Astrocyte (in vitro differentiated cells and primary cell): Measurements from ENCODE around the gene AQP1. TPM values are rescaled to one million over a fixed set of nuclear protein-coding genes. Genes with fewer than 3 reads are reported as not detected.

Source experiments
- DNase-seq: peaks from one replicate; pipeline ENCODE4 v3.0.0-alpha.2; 2010; ENCODE audit warnings: low read depth
- FAIRE-seq: peaks from 2 replicates; lab custom pipeline; 2011; peaks lifted over from hg19 to GRCh38; lab: Jason Lieb, UNC
- H2AFZ ChIP-seq: 2 replicates; pipeline ENCODE4 v1.6.0; 2012; ENCODE audit warnings: low read depth, low read length, inconsistent platforms
- H3K27ac ChIP-seq: 2 replicates; pipeline ENCODE4 v1.5.1; 2011; ENCODE audit warnings: low read depth, low read length, inconsistent platforms
- H3K27me3 ChIP-seq: 2 replicates; pipeline ENCODE4 v1.6.0; 2011; ENCODE audit warnings: low read length, inconsistent platforms; ENCODE audit not compliant: insufficient read depth
- H3K36me3 ChIP-seq: 2 replicates; pipeline ENCODE4 v1.5.1; 2011; ENCODE audit warnings: low read length, inconsistent platforms; ENCODE audit not compliant: insufficient read depth
- H3K4me1 ChIP-seq: 2 replicates; pipeline ENCODE4 v1.5.1; 2011; ENCODE audit warnings: low read length, inconsistent platforms; ENCODE audit not compliant: insufficient read depth
- H3K4me2 ChIP-seq: 2 replicates; pipeline ENCODE4 v1.6.0; 2012; ENCODE audit warnings: low read length, inconsistent platforms
- H3K4me3 ChIP-seq: 2 replicates; pipeline ENCODE4 v1.5.1; 2011; ENCODE audit warnings: low read depth, mild to moderate bottlenecking, low read length, inconsistent platforms; ENCODE audit not compliant: insufficient read depth
- H3K79me2 ChIP-seq: 2 replicates; pipeline ENCODE4 v1.6.0; 2012; ENCODE audit warnings: mild to moderate bottlenecking, low read length, inconsistent platforms; ENCODE audit not compliant: insufficient read depth
- H3K9ac ChIP-seq: 2 replicates; pipeline ENCODE4 v1.6.0; 2012; ENCODE audit warnings: mild to moderate bottlenecking, low read length, inconsistent platforms
- H3K9me3 ChIP-seq: 2 replicates; pipeline ENCODE4 v1.5.1; 2012; ENCODE audit warnings: low read depth, mild to moderate bottlenecking, low read length, inconsistent platforms; ENCODE audit not compliant: insufficient read depth
- H4K20me1 ChIP-seq: 2 replicates; pipeline ENCODE4 v1.6.0; 2012; ENCODE audit warnings: low read length, inconsistent platforms; ENCODE audit not compliant: insufficient read depth
- H3K27ac Mint-ChIP-seq: one replicate; pipeline ENCODE4 v1.8.0; 2021; ENCODE audit warnings: mild to moderate bottlenecking, mixed read lengths; ENCODE audit not compliant: unreplicated experiment
- H3K27me3 Mint-ChIP-seq: one replicate; pipeline ENCODE4 v1.8.0; 2021; ENCODE audit warnings: low read depth, mixed read lengths; ENCODE audit not compliant: unreplicated experiment
- H3K36me3 Mint-ChIP-seq: one replicate; pipeline ENCODE4 v1.8.0; 2021; ENCODE audit warnings: low read depth, mixed read lengths; ENCODE audit not compliant: unreplicated experiment
- H3K4me1 Mint-ChIP-seq: one replicate; pipeline ENCODE4 v1.8.0; 2021; ENCODE audit warnings: low read depth, mixed read lengths; ENCODE audit not compliant: unreplicated experiment
- H3K4me3 Mint-ChIP-seq: one replicate; pipeline ENCODE4 v1.8.0; 2021; ENCODE audit warnings: mild to moderate bottlenecking, moderate library complexity, mixed read lengths; ENCODE audit not compliant: unreplicated experiment
- H3K9me3 Mint-ChIP-seq: one replicate; pipeline ENCODE4 v1.8.0; 2021; ENCODE audit warnings: mild to moderate bottlenecking, mixed read lengths; ENCODE audit not compliant: unreplicated experiment
- EZH2 ChIP-seq: IDR thresholded peaks from 2 replicates; pipeline ENCODE4 v1.6.1; 2012; ENCODE audit warnings: mild to moderate bottlenecking, low read length, inconsistent platforms; ENCODE audit not compliant: insufficient read depth
- total RNA-seq: library from RNA; stranded (reverse); gene quantifications from 2 replicates; pipeline ENCODE4 v1.2.1, GENCODE V29; 2021
- TF ChIP-seq, protein P1 (sequence below): IDR thresholded peaks from 2 replicates; pipeline ENCODE4 v1.5.1; 2011; ENCODE audit warnings: low read depth, mild to moderate bottlenecking, inconsistent platforms, low read length, moderate library complexity; ENCODE audit not compliant: insufficient read depth

The AQP1 gene
- total RNA-seq, 1 donor from 2014 or later, result 6.7 TPM

GRCh38 chr7:30921540-30922401, 10.1 kb downstream of the AQP1 start:
- H3K36me3 Mint-ChIP-seq, result peaks cover 7% of the 10 kb centered on the region
- peaks cover 10% of the 10 kb centered on the region for H3K27me3 Mint-ChIP-seq
- H3K9ac ChIP-seq, result peak overlapping the region; percentile 21
- H3K9me3 Mint-ChIP-seq, result no peaks in the 10 kb centered on the region
- no peak overlapping the region for H3K4me3 Mint-ChIP-seq
- peak overlapping the region; percentile 79 for H2AFZ ChIP-seq
- no peaks in the 10 kb centered on the region for H3K36me3 ChIP-seq
- FAIRE-seq, result no peak
- H3K79me2 ChIP-seq, result no peaks in the 10 kb centered on the region
- peak overlapping the region; percentile 59 for H3K27ac Mint-ChIP-seq
- TF ChIP-seq, protein P1, sequence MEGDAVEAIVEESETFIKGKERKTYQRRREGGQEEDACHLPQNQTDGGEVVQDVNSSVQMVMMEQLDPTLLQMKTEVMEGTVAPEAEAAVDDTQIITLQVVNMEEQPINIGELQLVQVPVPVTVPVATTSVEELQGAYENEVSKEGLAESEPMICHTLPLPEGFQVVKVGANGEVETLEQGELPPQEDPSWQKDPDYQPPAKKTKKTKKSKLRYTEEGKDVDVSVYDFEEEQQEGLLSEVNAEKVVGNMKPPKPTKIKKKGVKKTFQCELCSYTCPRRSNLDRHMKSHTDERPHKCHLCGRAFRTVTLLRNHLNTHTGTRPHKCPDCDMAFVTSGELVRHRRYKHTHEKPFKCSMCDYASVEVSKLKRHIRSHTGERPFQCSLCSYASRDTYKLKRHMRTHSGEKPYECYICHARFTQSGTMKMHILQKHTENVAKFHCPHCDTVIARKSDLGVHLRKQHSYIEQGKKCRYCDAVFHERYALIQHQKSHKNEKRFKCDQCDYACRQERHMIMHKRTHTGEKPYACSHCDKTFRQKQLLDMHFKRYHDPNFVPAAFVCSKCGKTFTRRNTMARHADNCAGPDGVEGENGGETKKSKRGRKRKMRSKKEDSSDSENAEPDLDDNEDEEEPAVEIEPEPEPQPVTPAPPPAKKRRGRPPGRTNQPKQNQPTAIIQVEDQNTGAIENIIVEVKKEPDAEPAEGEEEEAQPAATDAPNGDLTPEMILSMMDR, result no peak
- TF ChIP-seq EZH2, result no peak
- H3K4me3 ChIP-seq, result no peak overlapping the region
- peaks cover 20% of the 10 kb centered on the region for H3K4me1 ChIP-seq
- peaks cover 19% of the 10 kb centered on the region for H3K4me1 Mint-ChIP-seq
- H4K20me1 ChIP-seq, result no peaks in the 10 kb centered on the region
- no peaks in the 10 kb centered on the region for H3K27me3 ChIP-seq
- peaks cover under 1% of the 10 kb centered on the region for H3K9me3 ChIP-seq
- no peak overlapping the region for H3K27ac ChIP-seq
- DNase-seq, result no peak
- peak overlapping the region; percentile 41 for H3K4me2 ChIP-seq

DNA sequence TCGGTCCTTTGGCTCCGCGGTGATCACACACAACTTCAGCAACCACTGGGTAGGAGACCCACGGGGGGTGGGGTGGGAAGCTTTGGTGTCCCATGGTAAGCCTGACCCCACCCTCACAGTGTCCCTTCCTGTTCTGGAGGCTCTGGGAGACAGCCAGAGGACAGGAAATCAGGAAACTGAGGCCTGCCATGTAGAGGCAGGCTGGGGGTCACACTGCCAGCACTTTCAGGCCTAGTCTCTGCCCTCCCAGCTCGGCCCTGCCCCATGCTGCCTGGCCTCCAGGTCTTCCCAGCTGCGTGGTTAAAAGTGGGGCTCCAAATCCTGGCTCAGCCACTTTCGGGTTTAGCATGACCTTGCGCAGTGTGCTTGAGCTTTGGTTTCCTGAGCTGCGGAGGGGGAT, 10.9 kb downstream of the AQP1 start:
- Histone ChIP-seq H3K79me2 (no peaks in the 10 kb centered on the region), H3K27ac (no peak overlapping the region), H3K9ac (no peak overlapping the region), H3K4me1 (peaks cover 20% of the 10 kb centered on the region), H3K9me3 (peaks cover 8% of the 10 kb centered on the region), H4K20me1 (no peaks in the 10 kb centered on the region), H2AFZ (no peak overlapping the region), H3K36me3 (no peaks in the 10 kb centered on the region), H3K4me3 (no peak overlapping the region), H3K27me3 (no peaks in the 10 kb centered on the region), H3K4me2 (no peak overlapping the region)
- Mint-ChIP-seq H3K36me3 (peaks cover 7% of the 10 kb centered on the region), H3K4me1 (peaks cover 19% of the 10 kb centered on the region), H3K27me3 (peaks cover 6% of the 10 kb centered on the region), H3K9me3 (no peaks in the 10 kb centered on the region), H3K27ac (no peak overlapping the region), H3K4me3 (no peak overlapping the region)
- FAIRE-seq (no peak), DNase-seq (no peak)
- no peak for TF ChIP-seq EZH2
- TF ChIP-seq, protein P1, result no peak
